ENCODE results near the gene DAB2IP. TPM values are rescaled to one million over a fixed set of nuclear protein-coding genes. Genes with fewer than 3 reads are reported as not detected.
"Not testable (repeated sequence)": the region's sequence is repeated elsewhere in the genome, so short reads cannot be mapped to it uniquely, and the experiment has no call there.

The DAB2IP gene
- total RNA-seq, 1 donor from 2014 or later: not detected

- intact Hi-C loops (cut with micrococcal nuclease): no loop called here
Measured at GRCh38 chr9:121785673-121786542, 134.5 kb downstream of the DAB2IP start.

GRCh38 chr9:121786543-121786948 is 135.1 kb downstream of the DAB2IP start:
- intact Hi-C loops (cut with micrococcal nuclease): no loop called here

GRCh38 chr9:121786998-121787422 is 135.6 kb downstream of the DAB2IP start:
- intact Hi-C loops (cut with micrococcal nuclease): no loop called here

- intact Hi-C loops (cut with micrococcal nuclease): no loop called here
Measured at GRCh38 chr9:121788686-121789366, 137.4 kb downstream of the DAB2IP start.

- intact Hi-C loops (cut with micrococcal nuclease): no loop called here
Measured at GRCh38 chr9:121790841-121791240, 139.4 kb downstream of the DAB2IP start.

GRCh38 chr9:121792476-121792875 is 141.0 kb downstream of the DAB2IP start:
- intact Hi-C loops (cut with micrococcal nuclease): not testable (repeated sequence)

GRCh38 chr9:121794334-121794733 is 142.9 kb downstream of the DAB2IP start:
- intact Hi-C loops (cut with micrococcal nuclease): not testable (repeated sequence)

- intact Hi-C loops (cut with micrococcal nuclease): no loop called here
Measured at GRCh38 chr9:121797081-121797480, 145.6 kb downstream of the DAB2IP start.

- intact Hi-C loops (cut with micrococcal nuclease): no loop called here
Measured at GRCh38 chr9:121798941-121799340, 147.5 kb downstream of the DAB2IP start.

- intact Hi-C loops (cut with micrococcal nuclease): no loop called here
Measured at GRCh38 chr9:121800376-121800775, 148.9 kb downstream of the DAB2IP start.

GRCh38 chr9:121801579-121801978 is 150.1 kb downstream of the DAB2IP start:
- intact Hi-C loops (cut with micrococcal nuclease): no loop called here

GRCh38 chr9:121802753-121803152 is 151.3 kb downstream of the DAB2IP start:
- intact Hi-C loops (cut with micrococcal nuclease): no loop called here

GRCh38 chr9:121807069-121807822 is 155.8 kb downstream of the DAB2IP start:
- intact Hi-C loops (cut with micrococcal nuclease): no loop called here

- intact Hi-C loops (cut with micrococcal nuclease): no loop called here
Measured at GRCh38 chr9:121807823-121808278, 156.4 kb downstream of the DAB2IP start.

- intact Hi-C loops (cut with micrococcal nuclease): no loop called here
Measured at GRCh38 chr9:121808781-121809180, 157.3 kb downstream of the DAB2IP start.

GRCh38 chr9:121809356-121810050 is 158.1 kb downstream of the DAB2IP start:
- intact Hi-C loops (cut with micrococcal nuclease): no loop called here

- intact Hi-C loops (cut with micrococcal nuclease): no loop called here
Measured at GRCh38 chr9:121810489-121810888, 159.1 kb downstream of the DAB2IP start.

GRCh38 chr9:121811140-121811539 is 159.7 kb downstream of the DAB2IP start:
- intact Hi-C loops (cut with micrococcal nuclease): no loop called here

GRCh38 chr9:121811751-121812150 is 160.3 kb downstream of the DAB2IP start:
- intact Hi-C loops (cut with micrococcal nuclease): no loop called here

GRCh38 chr9:121812159-121812735 is 160.8 kb downstream of the DAB2IP start:
- intact Hi-C loops (cut with micrococcal nuclease): no loop called here
